A673 (cell line): ENCODE results near the gene ARHGEF4.

Experiments
- CTCF ChIP-seq: fragments of 300-800, 200-600 bp; sonication (generic); conservative IDR thresholded peaks from 2 replicates; pipeline ENCODE4 v1.5.1; 2017; ENCODE audit warnings: low read depth, mild to moderate bottlenecking, antibody characterized with exemption, low read length, moderate library complexity, mixed read lengths
- EZH2 ChIP-seq: fragments of 200-600 bp; sonication (generic); IDR thresholded peaks from 2 replicates; pipeline ENCODE4 v1.6.1; 2017; ENCODE audit warnings: borderline replicate concordance, low read depth, mild to moderate bottlenecking, mixed read lengths, antibody characterized with exemption, low read length; ENCODE audit not compliant: poor library complexity, severe bottlenecking

GRCh38 chr2:130825231-130825965 lies 11.3 kb upstream of the ARHGEF4 start:
- TF ChIP-seq CTCF: no peak
- TF ChIP-seq EZH2: no peak
